ENCODE measurements around the gene INTS1. TPM values are rescaled to one million over a fixed set of nuclear protein-coding genes. Genes with fewer than 3 reads are reported as not detected.

The INTS1 gene
- total and polyA plus RNA-seq, 2 experiments from 2014 or later = 30.0 to 57.3 TPM

DNA sequence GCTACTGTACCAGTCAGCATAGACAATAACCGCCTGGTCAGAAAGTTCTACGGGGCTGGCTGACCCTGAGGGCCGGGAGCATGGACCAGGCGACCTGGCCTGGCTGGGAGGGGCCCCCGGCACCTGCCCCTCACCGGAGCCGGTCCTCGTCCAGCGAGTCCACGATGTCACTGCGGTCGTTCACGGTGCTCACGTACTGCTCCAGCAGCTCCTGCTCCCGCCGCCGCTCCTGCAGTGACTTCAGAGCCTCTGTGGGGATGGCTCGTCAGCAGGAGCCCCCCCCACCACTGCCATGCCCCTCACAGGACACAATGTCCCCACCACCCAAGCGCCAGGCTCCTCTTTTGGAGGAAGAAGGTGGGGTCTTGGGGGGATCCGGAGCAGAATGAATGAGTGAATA lies 67.6 kb downstream of the INTS1 start:
- H3K4me3 ChIP-seq = no peak overlapping the region
- H2AFZ ChIP-seq = no peak overlapping the region
- H3K9me3 ChIP-seq (ENCODE audit: low read depth) = no peaks in the 10 kb centered on the region
- 92% methylated on average over 20 of the region's 20 CpGs for WGBS (ENCODE audit: low lambda C conversion rate, missing lambda C conversion rate)
- no peaks in the 10 kb centered on the region for H3K27me3 ChIP-seq
- no peak overlapping the region for H3K27ac ChIP-seq
- no peaks in the 10 kb centered on the region for H3K4me1 ChIP-seq (ENCODE audit: insufficient read depth)
- TF ChIP-seq EZH2 (IDR thresholded peaks at IDR 0.05; ENCODE audit: borderline replicate concordance) (no peak), EZH2phosphoT487 (IDR thresholded peaks at IDR 0.05; ENCODE audit: low read depth, severe bottlenecking, unreplicated experiment) (no peak)
- TF ChIP-seq, protein P1, sequence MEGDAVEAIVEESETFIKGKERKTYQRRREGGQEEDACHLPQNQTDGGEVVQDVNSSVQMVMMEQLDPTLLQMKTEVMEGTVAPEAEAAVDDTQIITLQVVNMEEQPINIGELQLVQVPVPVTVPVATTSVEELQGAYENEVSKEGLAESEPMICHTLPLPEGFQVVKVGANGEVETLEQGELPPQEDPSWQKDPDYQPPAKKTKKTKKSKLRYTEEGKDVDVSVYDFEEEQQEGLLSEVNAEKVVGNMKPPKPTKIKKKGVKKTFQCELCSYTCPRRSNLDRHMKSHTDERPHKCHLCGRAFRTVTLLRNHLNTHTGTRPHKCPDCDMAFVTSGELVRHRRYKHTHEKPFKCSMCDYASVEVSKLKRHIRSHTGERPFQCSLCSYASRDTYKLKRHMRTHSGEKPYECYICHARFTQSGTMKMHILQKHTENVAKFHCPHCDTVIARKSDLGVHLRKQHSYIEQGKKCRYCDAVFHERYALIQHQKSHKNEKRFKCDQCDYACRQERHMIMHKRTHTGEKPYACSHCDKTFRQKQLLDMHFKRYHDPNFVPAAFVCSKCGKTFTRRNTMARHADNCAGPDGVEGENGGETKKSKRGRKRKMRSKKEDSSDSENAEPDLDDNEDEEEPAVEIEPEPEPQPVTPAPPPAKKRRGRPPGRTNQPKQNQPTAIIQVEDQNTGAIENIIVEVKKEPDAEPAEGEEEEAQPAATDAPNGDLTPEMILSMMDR (IDR thresholded peaks at IDR 0.05; ENCODE audit: poor library complexity) = no peak
- no peaks in the 10 kb centered on the region for H3K36me3 ChIP-seq (replicated peaks; ENCODE audit: insufficient read depth, low read depth)
- no peak for DNase-seq (ENCODE audit: low spot score)
- H3K4me2 ChIP-seq = no peak overlapping the region
- H3K79me2 ChIP-seq = no peaks in the 10 kb centered on the region
- no peaks in the 10 kb centered on the region for H3K9me2 ChIP-seq (replicated peaks; ENCODE audit: insufficient read depth)
- no peaks in the 10 kb centered on the region for H4K20me1 ChIP-seq (ENCODE audit: insufficient read depth, poor library complexity, severe bottlenecking)

DNA sequence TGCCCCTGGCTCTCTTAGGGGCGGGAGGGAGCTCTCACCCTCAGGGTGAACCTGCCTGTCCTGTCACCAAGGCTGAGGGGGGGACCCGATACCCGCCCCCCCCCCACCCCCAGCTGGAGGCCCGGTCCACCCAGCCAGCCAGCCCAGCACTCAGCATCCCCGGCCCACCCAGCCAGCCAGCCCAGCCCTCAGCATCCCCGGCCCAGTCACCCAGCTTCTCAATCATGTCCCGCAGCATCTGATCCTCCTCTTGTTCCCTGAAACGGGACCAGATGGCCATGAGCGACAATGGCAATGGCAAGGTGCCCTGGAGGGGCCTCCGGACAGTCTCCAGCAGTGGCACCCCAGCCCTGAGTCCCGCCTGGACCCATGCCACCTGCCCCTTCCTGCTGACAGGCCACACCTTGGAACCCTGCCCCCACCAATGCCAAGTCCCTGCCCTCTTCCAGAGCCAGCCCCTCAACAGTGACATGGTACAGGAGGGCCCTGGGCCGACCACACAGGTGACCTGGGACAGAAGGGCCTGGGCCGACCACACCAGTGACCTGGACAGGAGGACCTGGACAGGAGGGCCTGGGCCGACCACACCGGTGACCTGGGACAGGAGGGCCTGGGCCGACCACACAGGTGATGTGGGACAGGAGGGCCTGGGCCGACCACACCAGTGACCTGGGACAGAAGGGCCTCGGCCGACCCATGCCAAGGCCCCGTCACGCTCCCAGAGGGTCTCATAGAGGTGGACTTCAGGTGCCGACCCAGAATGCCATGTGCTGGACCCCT lies 69.1 kb downstream of the INTS1 start:
- Histone ChIP-seq H3K27ac (no peak overlapping the region), H3K4me2 (no peak overlapping the region), H4K20me1 (ENCODE audit: insufficient read depth, poor library complexity, severe bottlenecking) (no peaks in the 10 kb centered on the region), H3K9me3 (ENCODE audit: low read depth) (no peaks in the 10 kb centered on the region), H3K9me2 (replicated peaks; ENCODE audit: insufficient read depth) (no peaks in the 10 kb centered on the region), H2AFZ (no peak overlapping the region), H3K27me3 (no peaks in the 10 kb centered on the region), H3K4me1 (ENCODE audit: insufficient read depth) (no peaks in the 10 kb centered on the region), H3K4me3 (no peak overlapping the region), H3K79me2 (no peaks in the 10 kb centered on the region), H3K36me3 (replicated peaks; ENCODE audit: insufficient read depth, low read depth) (no peaks in the 10 kb centered on the region)
- DNase-seq (ENCODE audit: low spot score) = no peak
- TF ChIP-seq EZH2 (IDR thresholded peaks at IDR 0.05; ENCODE audit: borderline replicate concordance) (no peak), EZH2phosphoT487 (IDR thresholded peaks at IDR 0.05; ENCODE audit: low read depth, severe bottlenecking, unreplicated experiment) (no peak)
- TF ChIP-seq, protein P1 (IDR thresholded peaks at IDR 0.05; ENCODE audit: poor library complexity) = no peak
- WGBS (ENCODE audit: low lambda C conversion rate, missing lambda C conversion rate) = 95% methylated on average over 17 of the region's 22 CpGs

DNA sequence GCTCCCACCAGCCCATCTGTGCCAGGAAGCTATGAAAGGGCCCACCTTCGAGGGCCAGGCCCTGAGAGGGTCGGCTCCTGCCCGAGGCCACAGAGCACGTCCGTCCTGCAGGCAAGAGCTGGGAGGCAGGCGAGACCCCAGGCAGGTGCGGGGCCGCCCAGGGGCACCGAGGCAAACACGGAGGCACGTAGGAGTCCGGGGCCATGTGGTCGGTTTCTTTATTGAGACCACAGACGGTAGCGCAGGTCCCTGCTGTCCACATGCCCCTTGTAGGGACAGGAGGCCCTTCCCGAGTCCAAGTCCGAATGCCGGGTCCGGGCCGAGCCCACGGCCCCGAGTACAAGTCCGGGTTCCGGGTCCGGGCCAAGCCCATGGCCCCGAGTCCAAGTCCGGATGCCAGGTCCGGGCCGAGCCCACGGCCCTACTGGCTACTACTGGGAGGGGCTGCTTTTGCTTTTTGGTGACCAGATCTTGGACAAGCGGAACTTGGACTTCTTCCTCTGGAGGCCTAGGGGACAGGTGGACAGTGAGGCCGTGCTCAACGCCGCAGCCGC lies 69.9 kb downstream of the INTS1 start:
- Histone ChIP-seq H3K9me3 (ENCODE audit: low read depth) (no peaks in the 10 kb centered on the region), H2AFZ (no peak overlapping the region), H3K79me2 (no peaks in the 10 kb centered on the region), H3K4me2 (no peak overlapping the region), H3K27me3 (no peaks in the 10 kb centered on the region), H3K27ac (no peak overlapping the region), H3K4me1 (ENCODE audit: insufficient read depth) (no peaks in the 10 kb centered on the region), H3K36me3 (replicated peaks; ENCODE audit: insufficient read depth, low read depth) (no peaks in the 10 kb centered on the region), H3K4me3 (no peak overlapping the region), H4K20me1 (ENCODE audit: insufficient read depth, poor library complexity, severe bottlenecking) (no peaks in the 10 kb centered on the region), H3K9me2 (replicated peaks; ENCODE audit: insufficient read depth) (no peaks in the 10 kb centered on the region)
- WGBS (ENCODE audit: low lambda C conversion rate, missing lambda C conversion rate) = 95% methylated on average over 35 of the region's 35 CpGs
- no peak for DNase-seq (ENCODE audit: low spot score)
- TF ChIP-seq, protein P1 (IDR thresholded peaks at IDR 0.05; ENCODE audit: poor library complexity) = no peak
- TF ChIP-seq EZH2phosphoT487 (IDR thresholded peaks at IDR 0.05; ENCODE audit: low read depth, severe bottlenecking, unreplicated experiment) = no peak
- TF ChIP-seq EZH2 (IDR thresholded peaks at IDR 0.05; ENCODE audit: borderline replicate concordance) = no peak

Measured in hepatocyte (in vitro differentiated cells).